Amygdala (tissue), 56 donors: ENCODE data around the gene PDXK.

Source experiments
- DNase-seq, 56 donors: peaks; one replicate each; lab custom pipeline; 2025; lab: John Stamatoyannopoulos, UW

PDXK gene

GRCh38 chr21:43759651-43760050 lies 40.7 kb downstream of the PDXK start:
- no peak for DNase-seq

- no peak for DNase-seq
These were observed 41.5 kb downstream of the PDXK start for GRCh38 chr21:43760391-43760958.

GRCh38 chr21:43761886-43762285 lies 43.0 kb downstream of the PDXK start:
- no peak for DNase-seq

DNA sequence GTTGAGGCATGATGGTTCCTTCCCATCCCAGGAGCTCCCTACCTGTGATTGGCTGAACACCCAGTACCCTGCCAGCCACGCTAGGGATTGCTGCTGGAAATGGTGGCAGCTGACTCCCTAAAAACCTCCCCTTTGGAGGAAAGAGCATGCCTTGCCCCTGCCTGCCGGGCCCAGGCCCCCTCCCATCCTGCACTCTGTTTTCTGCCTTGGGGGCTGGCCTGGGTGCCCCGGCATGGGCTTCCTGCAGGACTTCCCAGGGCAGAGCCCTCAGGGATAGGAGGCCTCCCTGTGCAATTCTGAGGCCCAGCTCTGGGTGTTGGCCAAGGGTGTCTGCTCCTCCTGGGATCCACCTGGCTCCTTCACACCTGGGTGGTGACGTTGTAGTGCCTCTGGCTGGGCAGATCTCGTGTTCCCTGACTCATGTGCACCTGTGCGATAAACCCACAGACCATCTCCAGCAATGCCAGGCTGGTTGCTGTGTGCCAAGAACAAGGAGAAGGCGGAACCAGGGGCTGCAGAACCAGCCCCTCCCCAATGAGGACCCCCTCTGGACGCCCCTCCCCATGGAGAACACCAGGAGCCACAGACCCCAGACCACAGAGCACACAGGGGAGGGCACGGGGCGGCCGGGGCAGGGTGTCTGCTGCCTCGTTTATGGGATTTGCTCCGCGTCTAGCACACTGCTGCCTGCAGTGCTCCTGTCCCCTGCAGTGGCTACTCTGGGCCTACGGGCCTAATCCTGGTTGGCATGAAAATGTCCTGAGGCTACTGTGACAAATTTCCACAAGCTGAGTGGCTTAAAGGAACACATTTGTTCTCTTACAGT lies 43.6 kb downstream of the PDXK start:
- DNase-seq: no peak

- DNase-seq: no peak
These were observed 45.1 kb downstream of the PDXK start for GRCh38 chr21:43763901-43764523.

- DNase-seq: no peak
These were observed 45.9 kb downstream of the PDXK start for GRCh38 chr21:43764576-43765495.

DNA sequence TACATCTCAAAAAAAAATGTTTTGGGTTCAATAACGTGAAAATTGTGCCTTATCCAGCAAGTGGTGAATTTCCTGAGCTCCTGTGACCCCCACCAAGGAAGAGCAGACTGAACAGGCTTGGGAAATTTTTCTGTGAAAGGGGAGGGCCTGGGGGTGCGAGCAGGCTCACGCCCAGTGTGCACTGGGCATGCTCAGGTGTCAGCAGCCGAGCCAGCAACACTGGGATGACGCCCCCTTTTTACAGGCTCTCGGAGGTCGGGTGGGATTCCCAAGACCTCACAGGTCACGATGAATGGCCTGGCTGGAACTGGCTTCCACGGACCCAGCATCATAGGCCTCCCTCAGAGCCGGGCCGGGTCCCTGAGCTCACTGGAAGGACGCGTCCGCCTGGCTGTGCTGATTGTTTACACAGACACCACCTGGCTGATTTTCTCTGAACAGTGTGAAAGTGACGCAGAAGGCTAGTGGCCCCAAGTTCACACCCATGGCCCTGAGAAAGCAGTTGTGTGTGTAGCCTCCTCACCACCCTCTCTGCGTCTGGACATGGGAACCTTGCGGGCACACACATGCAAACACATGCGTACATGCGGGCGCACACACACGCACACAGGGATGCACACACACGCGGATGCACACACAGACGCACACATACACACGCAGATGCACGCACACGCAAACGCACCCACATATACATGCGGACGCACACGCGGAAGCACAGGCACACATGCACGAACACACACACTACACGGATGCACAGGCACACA lies 48.0 kb downstream of the PDXK start:
- no peak for DNase-seq

- no peak for DNase-seq
These were observed 48.6 kb downstream of the PDXK start for GRCh38 chr21:43767498-43767983.

GRCh38 chr21:43767984-43768867 lies 49.3 kb downstream of the PDXK start:
- DNase-seq: no peak

DNA sequence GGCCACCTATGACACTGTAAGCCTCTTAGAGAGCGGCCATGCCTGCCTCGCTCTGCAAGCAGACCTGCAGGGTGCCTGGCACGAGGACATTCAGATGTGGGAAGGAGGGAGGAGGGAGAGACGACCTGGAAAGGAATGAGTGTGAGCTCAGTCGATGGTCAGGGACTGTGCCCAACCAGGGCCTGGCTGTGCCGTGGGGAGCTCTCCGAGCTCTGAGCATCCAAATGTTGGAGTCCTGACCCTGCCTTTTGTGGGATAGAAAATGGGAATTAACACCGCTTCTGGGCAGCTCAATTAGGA lies 49.9 kb downstream of the PDXK start:
- no peak for DNase-seq

- DNase-seq: no peak
These were observed 50.5 kb downstream of the PDXK start for GRCh38 chr21:43769325-43769958.

GRCh38 chr21:43770066-43770655 lies 51.2 kb downstream of the PDXK start:
- DNase-seq: no peak

GRCh38 chr21:43771199-43771675 lies 52.3 kb downstream of the PDXK start:
- no peak for DNase-seq

GRCh38 chr21:43771698-43772424 lies 52.9 kb downstream of the PDXK start:
- no peak for DNase-seq

GRCh38 chr21:43772425-43772821 lies 53.5 kb downstream of the PDXK start:
- DNase-seq: no peak

DNA sequence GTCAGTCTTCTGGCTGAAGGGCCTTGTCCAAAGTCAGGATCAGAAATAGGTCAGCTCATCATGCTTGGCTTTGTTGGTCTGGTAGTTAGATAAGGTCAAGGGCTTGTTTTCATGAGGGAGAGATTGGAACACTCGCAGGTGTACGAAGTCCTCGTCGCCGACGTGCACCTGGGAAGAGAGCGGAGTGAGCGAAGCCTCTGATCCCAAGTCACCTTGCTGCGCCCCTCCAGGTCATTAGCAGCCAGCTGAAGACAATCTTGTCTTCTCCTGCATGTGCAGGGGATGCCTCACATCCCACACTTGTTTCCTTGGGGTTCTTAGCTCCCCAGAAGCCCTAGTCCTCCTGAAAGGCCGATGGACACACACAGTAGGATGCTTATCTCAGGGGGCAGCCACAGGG lies 55.2 kb downstream of the PDXK start:
- DNase-seq: no peak

- DNase-seq: no peak
These were observed 56.3 kb downstream of the PDXK start for GRCh38 chr21:43775190-43775589.
